Kidney epithelial cell (primary cell): ENCODE measurements around the gene CES4A. TPM values are rescaled to one million over a fixed set of nuclear protein-coding genes. Genes with fewer than 3 reads are reported as not detected.

Experiments
- DNase-seq: peaks from one replicate; pipeline ENCODE4 v3.0.0-alpha.2; 2010; ENCODE audit warnings: low read depth
- H3K27me3 ChIP-seq: 2 replicates; pipeline ENCODE4 v1.6.0; 2011; ENCODE audit warnings: low read length; ENCODE audit not compliant: control insufficient read depth, insufficient read depth
- H3K36me3 ChIP-seq: 2 replicates; pipeline ENCODE4 v1.5.1; 2011; ENCODE audit warnings: low read length; ENCODE audit not compliant: control insufficient read depth, insufficient read depth
- H3K4me3 ChIP-seq: 2 replicates; pipeline ENCODE4 v1.5.1; 2011; ENCODE audit warnings: low read depth, mild to moderate bottlenecking, control low read depth, low read length
- total RNA-seq: library from RNA; depleted of rRNA; stranded (reverse); fragments of >200 nt; gene quantifications from 2 replicates; pipeline ENCODE4 v1.2.3, GENCODE V29; 2015
- TF ChIP-seq, protein P1 (sequence below): IDR thresholded peaks from 2 replicates; pipeline ENCODE4 v1.5.1; 2011; ENCODE audit warnings: mild to moderate bottlenecking, moderate library complexity, low read length, control low read depth, inconsistent platforms; ENCODE audit not compliant: insufficient read depth, poor library complexity, severe bottlenecking

The CES4A gene
- total RNA-seq, 1 donor from 2014 or later, result 2.3 TPM

DNA sequence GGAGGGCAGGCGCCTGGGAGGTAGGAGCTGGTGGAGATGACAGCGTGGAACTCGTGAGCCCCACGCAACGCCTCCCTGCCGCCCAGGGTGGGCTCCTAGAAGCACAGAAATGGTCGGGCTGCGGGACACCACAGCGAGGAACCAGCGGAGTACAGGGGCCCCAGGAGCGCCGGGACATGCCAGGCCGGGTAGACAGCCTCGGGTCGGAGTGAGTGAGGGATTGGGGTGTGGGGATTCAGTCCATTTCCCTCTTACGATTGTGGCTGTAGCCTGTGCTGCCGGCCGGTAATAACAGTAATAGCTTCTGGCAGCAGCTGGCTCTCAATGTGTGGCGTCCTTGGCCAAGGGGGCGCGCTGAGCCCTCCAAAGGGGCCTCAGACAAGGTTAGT lies 39.6 kb upstream of the CES4A start:
- no peak for DNase-seq
- Histone ChIP-seq H3K27me3 (peaks cover 17% of the 10 kb centered on the region), H3K4me3 (no peak overlapping the region), H3K36me3 (no peaks in the 10 kb centered on the region)
- TF ChIP-seq, protein P1, sequence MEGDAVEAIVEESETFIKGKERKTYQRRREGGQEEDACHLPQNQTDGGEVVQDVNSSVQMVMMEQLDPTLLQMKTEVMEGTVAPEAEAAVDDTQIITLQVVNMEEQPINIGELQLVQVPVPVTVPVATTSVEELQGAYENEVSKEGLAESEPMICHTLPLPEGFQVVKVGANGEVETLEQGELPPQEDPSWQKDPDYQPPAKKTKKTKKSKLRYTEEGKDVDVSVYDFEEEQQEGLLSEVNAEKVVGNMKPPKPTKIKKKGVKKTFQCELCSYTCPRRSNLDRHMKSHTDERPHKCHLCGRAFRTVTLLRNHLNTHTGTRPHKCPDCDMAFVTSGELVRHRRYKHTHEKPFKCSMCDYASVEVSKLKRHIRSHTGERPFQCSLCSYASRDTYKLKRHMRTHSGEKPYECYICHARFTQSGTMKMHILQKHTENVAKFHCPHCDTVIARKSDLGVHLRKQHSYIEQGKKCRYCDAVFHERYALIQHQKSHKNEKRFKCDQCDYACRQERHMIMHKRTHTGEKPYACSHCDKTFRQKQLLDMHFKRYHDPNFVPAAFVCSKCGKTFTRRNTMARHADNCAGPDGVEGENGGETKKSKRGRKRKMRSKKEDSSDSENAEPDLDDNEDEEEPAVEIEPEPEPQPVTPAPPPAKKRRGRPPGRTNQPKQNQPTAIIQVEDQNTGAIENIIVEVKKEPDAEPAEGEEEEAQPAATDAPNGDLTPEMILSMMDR, result no peak

DNA sequence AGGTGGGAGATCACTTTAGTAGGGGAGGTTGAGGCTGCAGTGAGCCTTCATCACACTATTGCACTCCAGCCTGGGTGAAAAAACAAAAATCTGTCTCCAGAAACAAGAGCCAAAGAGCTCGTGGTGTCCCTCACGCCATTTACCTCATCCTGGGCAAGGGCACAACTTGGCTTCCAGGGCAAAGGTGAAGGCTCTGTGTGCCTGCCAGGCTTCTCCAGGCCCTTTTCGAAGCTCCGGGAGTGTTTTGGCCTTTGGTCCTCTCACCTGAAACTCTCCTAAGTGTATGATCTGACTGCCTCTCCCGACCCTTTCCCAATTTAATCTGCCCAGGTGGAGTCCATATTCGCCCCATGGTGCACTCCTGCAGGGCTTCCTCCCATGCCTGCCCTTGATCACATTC lies 38.9 kb upstream of the CES4A start:
- no peak for DNase-seq
- Histone ChIP-seq H3K36me3 (no peaks in the 10 kb centered on the region), H3K27me3 (peaks cover 17% of the 10 kb centered on the region), H3K4me3 (no peak overlapping the region)
- TF ChIP-seq, protein P1, result no peak

DNA sequence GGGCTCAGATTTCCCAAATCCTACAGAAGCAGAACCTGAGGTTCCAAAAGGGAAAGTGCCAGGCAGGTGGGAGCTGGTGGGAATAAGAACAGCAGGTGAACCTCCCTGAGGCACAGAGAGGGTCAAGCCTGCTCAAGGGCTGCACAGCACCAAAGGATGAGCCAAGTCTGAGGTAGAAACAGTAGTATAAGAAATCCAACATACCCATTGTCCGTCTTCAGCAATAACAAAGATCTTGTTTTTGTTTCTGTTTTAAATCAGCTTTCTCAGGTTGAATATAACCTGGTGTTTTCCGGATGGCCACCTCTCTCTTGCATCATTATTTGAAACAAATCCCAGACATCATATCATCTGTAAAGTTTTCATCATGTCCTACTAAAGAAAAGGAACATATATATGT lies 38.0 kb upstream of the CES4A start:
- H3K36me3 ChIP-seq, result no peaks in the 10 kb centered on the region
- DNase-seq, result no peak
- TF ChIP-seq, protein P1, result no peak
- no peak overlapping the region for H3K4me3 ChIP-seq
- peaks cover 17% of the 10 kb centered on the region for H3K27me3 ChIP-seq

DNA sequence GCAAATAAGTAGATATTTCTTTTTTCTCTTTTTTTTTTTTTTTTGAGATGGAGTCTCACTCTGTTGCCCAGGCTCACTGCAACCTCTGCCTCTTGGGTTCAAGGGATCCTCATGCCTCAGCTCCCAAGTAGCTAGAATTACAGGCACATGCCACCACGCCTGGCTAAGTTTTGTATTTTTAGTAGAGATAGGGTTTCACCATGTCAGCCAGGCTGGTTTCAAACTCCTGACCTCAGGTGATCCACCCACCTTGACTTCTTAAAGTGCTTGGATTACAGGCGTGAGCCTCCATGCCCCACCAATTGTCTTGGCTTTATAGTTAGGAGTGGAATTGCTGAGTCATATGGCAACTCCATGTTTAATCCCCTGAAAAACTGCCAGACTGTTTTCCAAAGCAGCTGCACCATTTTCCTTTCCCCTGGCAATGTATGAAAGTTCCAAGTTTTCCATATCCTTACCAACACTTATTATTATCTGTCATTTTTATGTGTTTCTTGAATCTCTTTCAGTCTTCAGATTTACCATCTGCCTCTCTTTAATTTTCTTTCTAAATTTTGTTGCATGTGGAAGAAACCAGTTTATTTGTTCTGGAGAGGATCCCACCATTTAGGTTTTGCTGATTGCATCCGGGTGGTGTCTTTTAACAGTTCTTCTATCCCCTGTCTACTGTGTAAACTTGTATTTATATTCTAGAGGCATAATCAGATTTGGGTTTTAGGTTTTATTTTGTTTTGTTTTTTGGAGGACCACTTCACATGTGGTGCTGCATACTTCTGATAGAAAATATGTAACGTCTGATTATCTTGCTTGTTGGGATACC lies 37.2 kb upstream of the CES4A start:
- Histone ChIP-seq H3K36me3 (no peaks in the 10 kb centered on the region), H3K4me3 (no peak overlapping the region), H3K27me3 (peaks cover 17% of the 10 kb centered on the region)
- DNase-seq, result no peak
- TF ChIP-seq, protein P1, result no peak

DNA sequence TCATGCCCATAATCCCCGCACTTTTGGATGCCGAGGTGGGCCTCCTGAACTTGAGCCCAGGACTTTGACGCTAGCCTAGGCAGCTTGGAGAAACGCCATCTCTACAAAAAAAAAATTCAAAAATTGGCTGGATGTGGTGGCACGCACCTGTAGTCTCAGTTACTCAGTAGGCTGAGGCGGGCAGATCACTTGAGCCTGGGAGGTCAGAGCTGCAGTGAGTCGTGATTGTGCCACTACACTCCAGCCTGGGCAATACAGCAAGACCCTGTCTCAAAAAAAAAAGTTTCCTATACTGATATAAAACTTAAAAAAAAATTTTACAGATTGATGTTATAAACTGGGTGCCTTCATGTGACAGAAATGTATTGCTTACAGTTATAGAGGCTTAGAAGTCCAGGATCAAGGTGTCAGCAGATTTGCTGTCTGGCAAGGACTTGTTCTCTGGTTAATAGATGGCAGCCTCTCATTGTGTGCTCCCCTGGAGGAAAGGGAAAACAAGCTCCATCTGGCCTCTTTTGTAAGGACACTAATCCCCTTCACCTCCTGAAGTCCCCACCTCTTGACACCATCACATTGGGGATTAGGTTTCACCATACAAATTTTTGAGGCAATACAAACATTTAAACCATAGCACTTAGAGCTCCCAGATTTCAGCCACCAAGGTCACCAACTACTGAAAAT lies 35.8 kb upstream of the CES4A start:
- TF ChIP-seq, protein P1, result no peak
- Histone ChIP-seq H3K36me3 (no peaks in the 10 kb centered on the region), H3K27me3 (peaks cover 17% of the 10 kb centered on the region), H3K4me3 (no peak overlapping the region)
- DNase-seq, result no peak
